HepG2 (cell line): Measurements from ENCODE around the gene ARHGAP10. TPM values are rescaled to one million over a fixed set of nuclear protein-coding genes. Genes with fewer than 3 reads are reported as not detected.

ENCODE experiments used
- ATAC-seq: fragments of 200-7000 bp; cut with Tn5 transposase; 3 replicates; pipeline ENCODE4 v1.9.1; 2020; ENCODE audit warnings: mild to moderate bottlenecking, moderate library complexity
- BruUV-seq: library from RNA; stranded (reverse); fragments of 400-500 nt; replicated peaks from 2 replicates; lab custom pipeline; 2021; lab: Mats Ljungman, UMichigan
- CTCF ChIA-PET: fragments of 300-600 bp; formaldehyde crosslinking; extraction: SDS; loops from one replicate; lab custom pipeline; 2021; ENCODE audit warnings: low total read pairs, inconsistent platforms, low intra/inter-chr PET ratio; lab: Yijun Ruan, JAX
- POLR2A ChIA-PET: fragments of 350-600 bp; sonication (Branson Sonifier 250); formaldehyde crosslinking; loops from one replicate; lab custom pipeline; 2020; ENCODE audit warnings: antibody characterized with exemption, inconsistent platforms; lab: Yijun Ruan, JAX
- DNase-seq: peaks from one replicate; pipeline ENCODE4 v3.0.0-alpha.2; 2015; ENCODE audit warnings: low spot score
- FAIRE-seq: peaks from 3 replicates; lab custom pipeline; 2011; peaks lifted over from hg19 to GRCh38; lab: Jason Lieb, UNC
- H2AFZ ChIP-seq: one replicate; pipeline ENCODE4 v1.6.1; 2011; ENCODE audit warnings: low read length, inconsistent platforms
- H3K27ac ChIP-seq: fragments of 300-600 bp; 3 replicates; pipeline ENCODE4 v1.8.0; 2011; ENCODE audit warnings: mixed run types, mild to moderate bottlenecking, mixed read lengths, low read length, inconsistent platforms; ENCODE audit not compliant: insufficient read depth; ENCODE audit errors: extremely low read length
- H3K27me3 ChIP-seq, 2 experiments: fragments of 200-600 bp in 1 of 2; 2 replicates in 1 of 2; 3 replicates in 1 of 2; pipeline versions ENCODE4 v1.6.0 to v1.8.0; 2011; ENCODE audit warnings: low read length in 2 of 2, mild to moderate bottlenecking in 2 of 2, moderate library complexity in 2 of 2, inconsistent platforms in 1 of 2; ENCODE audit not compliant: insufficient read depth in 2 of 2, control insufficient read depth in 1 of 2
- H3K36me3 ChIP-seq, 2 experiments: fragments of 200-600 bp in 1 of 2; replicated peaks in 1 of 2; 2 replicates in 1 of 2; 3 replicates in 1 of 2; pipeline versions ENCODE4 v1.5.1 to v1.8.0; 2011; ENCODE audit warnings: low read length in 2 of 2, inconsistent platforms in 1 of 2; ENCODE audit not compliant: insufficient read depth in 2 of 2, control insufficient read depth in 1 of 2
- H3K4me1 ChIP-seq: 2 replicates; pipeline ENCODE4 v1.5.1; 2012; ENCODE audit warnings: low read length, inconsistent platforms; ENCODE audit not compliant: insufficient read depth
- H3K4me2 ChIP-seq: 2 replicates; pipeline ENCODE4 v1.6.0; 2011; ENCODE audit warnings: low read depth, low read length, inconsistent platforms
- H3K4me3 ChIP-seq, 3 experiments: fragments of 200-600 bp in 1 of 3; sonication (generic), shearing (Covaris generic) in 1 of 3; replicated peaks in 1 of 3; 2 replicates each; pipeline ENCODE4 v1.5.1; 2011 to 2016; ENCODE audit warnings: low read length in 3 of 3, inconsistent platforms in 2 of 3, low read depth in 2 of 3, mild to moderate bottlenecking in 2 of 3, control low read depth in 1 of 3, mixed read lengths in 1 of 3; ENCODE audit not compliant: insufficient read depth in 1 of 3
- H3K79me2 ChIP-seq: one replicate; pipeline ENCODE4 v1.6.1; 2011; ENCODE audit warnings: low read length, inconsistent platforms; ENCODE audit not compliant: insufficient read depth
- H3K9ac ChIP-seq: 2 replicates; pipeline ENCODE4 v1.6.0; 2011; ENCODE audit warnings: mild to moderate bottlenecking, low read depth, low read length, inconsistent platforms; ENCODE audit not compliant: insufficient read depth
- H3K9me3 ChIP-seq: 2 replicates; pipeline ENCODE4 v1.5.1; 2012; ENCODE audit warnings: mild to moderate bottlenecking, low read length
- H4K20me1 ChIP-seq: 2 replicates; pipeline ENCODE4 v1.6.0; 2011; ENCODE audit warnings: inconsistent platforms, mild to moderate bottlenecking, low read length, moderate library complexity; ENCODE audit not compliant: insufficient read depth
- JUN ChIP-seq: sonication (generic); formaldehyde crosslinking; IDR thresholded peaks from 2 replicates; pipeline ENCODE4 v1.4.0; 2020; ENCODE audit warnings: mild to moderate bottlenecking, missing genetic modification reagents
- NR2F6 ChIP-seq, 2 experiments: IDR thresholded peaks; 2 replicates each; pipeline ENCODE4 v1.6.1; 2016; ENCODE audit warnings: antibody characterized with exemption in 1 of 2, mild to moderate bottlenecking in 1 of 2
- SOX13 ChIP-seq, 3 experiments: fragments of 450-650 bp in 1 of 3; sonication (generic) in 1 of 3; formaldehyde crosslinking in 1 of 3; IDR thresholded peaks in 2 of 3; conservative IDR thresholded peaks in 1 of 3; 2 replicates each; pipeline versions ENCODE4 v1.5.0 to v1.6.1; 2016 to 2020; ENCODE audit warnings: antibody characterized with exemption in 1 of 3, mild to moderate bottlenecking in 1 of 3, missing compliant biosample characterization in 1 of 3, missing genetic modification reagents in 1 of 3, moderate library complexity in 1 of 3
- ZBTB10 ChIP-seq: sonication (generic); formaldehyde crosslinking; IDR thresholded peaks from 2 replicates; pipeline ENCODE4 v1.4.0; 2020; ENCODE audit warnings: missing genetic modification reagents, borderline replicate concordance
- ZNF790 ChIP-seq: sonication (generic); formaldehyde crosslinking; IDR thresholded peaks from 2 replicates; pipeline ENCODE4 v1.8.0; 2022; ENCODE audit warnings: missing genetic modification reagents, mild to moderate bottlenecking, borderline replicate concordance
- WGBS: methylation state at CpG from one replicate; pipeline ENCODE4 v1.1.6; 2017; ENCODE audit warnings: low lambda C conversion rate; 5-methylcytosine and 5-hydroxymethylcytosine counted together
- in situ Hi-C: cut with HindIII; loops from 2 replicates; pipeline ENCODE4 v1.10.0; 2017; ENCODE audit warnings: low pct_unique_long_range_greater_than_20kb; ENCODE audit not compliant: extremely low pct_ligation_motif_present
- intact Hi-C: fragments of 100-400 bp; cut with micrococcal nuclease; formaldehyde crosslinking; loops from one replicate; pipeline ENCODE4 v1.10.0; 2022; ENCODE audit not compliant: unreplicated experiment
- polyA plus RNA-seq, 8 experiments: library from polyadenylated mRNA; depleted of rRNA in 3 of 8; stranded (reverse) in 7 of 8; unstranded in 1 of 8; fragments of >200 nt; fragmentation: Illumina TruSeq in 4 of 8; extraction: Trizol in 4 of 8; gene quantifications; 2 replicates each; pipeline versions ENCODE4 v1.2.1 to v1.2.3, GENCODE V29; 2011 to 2016; ENCODE audit warnings: low read depth in 4 of 8, missing spikeins in 1 of 8, mixed read lengths in 1 of 8; ENCODE audit not compliant: insufficient read depth in 1 of 8
- total RNA-seq, 5 experiments: library from RNA; depleted of rRNA; stranded (reverse); fragments of >200 nt; fragmentation: Illumina TruSeq; extraction: Trizol; gene quantifications; 2 replicates each; pipeline ENCODE4 v1.2.3, GENCODE V29; 2016; ENCODE audit warnings: low read depth in 1 of 5

Gene ARHGAP10
- total and polyA plus RNA-seq, 2 of the 13 experiments (the other 11 are each of a cell fraction or from before 2014, with no cell fraction given), result 0.45 to 1.6 TPM

- Histone ChIP-seq H3K79me2 (no peaks in the 10 kb centered on the region), H3K4me3 (no peak overlapping the region), H3K4me1 (no peaks in the 10 kb centered on the region; the same call in 1 of the 2 replicates), H3K27me3 (no peaks in the 10 kb centered on the region), H3K4me2 (no peak overlapping the region), H3K9ac (no peak overlapping the region), H3K36me3 (no peaks in the 10 kb centered on the region), H3K27ac (no peak overlapping the region), H4K20me1 (no peaks in the 10 kb centered on the region), H2AFZ (no peak overlapping the region), H3K9me3 (no peaks in the 10 kb centered on the region)
- FAIRE-seq (no peak), DNase-seq (no peak), ATAC-seq (no peak)
- intact Hi-C loops (no loop called here), in situ Hi-C loops (no loop called here)
- ChIA-PET CTCF (no interaction called here), POLR2A (no interaction called here)
- 56% methylated on average over 3 of the region's 3 CpGs for WGBS
- no TSS peak for BruUV-seq
- TF ChIP-seq JUN (CRISPR knock-in tag), result no peak
- TF ChIP-seq ZBTB10, result no peak
- TF ChIP-seq SOX13 (IDR thresholded peaks at IDR 0.05), result no peak
- no peak for TF ChIP-seq SOX13 (CRISPR knock-in tag; conservative IDR thresholded peaks at IDR 0.05 in 1 of 2, IDR thresholded peaks at IDR 0.05 in 1 of 2)
- TF ChIP-seq NR2F6 (IDR thresholded peaks at IDR 0.05), result no peak
- TF ChIP-seq NR2F6 (CRISPR knock-in tag; IDR thresholded peaks at IDR 0.05), result no peak
- TF ChIP-seq ZNF790 (CRISPR knock-in tag), result no peak
These were observed 22.2 kb downstream of the ARHGAP10 start for GRCh38 chr4:147754037-147754445.
